ENCODE results near the gene CEP104. TPM values are rescaled to one million over a fixed set of nuclear protein-coding genes. Genes with fewer than 3 reads are reported as not detected.

The CEP104 gene
- total RNA-seq, 1 donor from 2014 or later, result 40.3 TPM

DNA sequence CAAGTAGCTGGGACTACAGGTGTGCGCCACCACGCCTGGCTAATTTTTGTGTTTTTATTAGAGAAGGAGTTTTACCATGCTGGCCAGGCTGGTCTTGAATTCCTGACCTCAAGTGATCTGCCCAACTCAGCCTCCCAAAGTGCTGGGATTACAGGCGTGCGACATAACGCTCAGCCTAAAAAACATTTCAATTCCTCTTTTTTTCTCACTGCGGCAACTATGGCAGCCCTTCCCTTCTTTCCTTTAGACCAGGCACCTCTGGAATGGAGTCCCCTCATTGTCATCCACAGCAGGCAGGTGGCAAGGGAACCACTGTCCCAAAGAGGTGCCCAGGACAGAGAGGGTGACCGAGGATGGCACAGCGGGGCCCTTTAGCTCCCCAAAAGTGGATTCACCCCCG is 14.1 kb downstream of the CEP104 start:
- Mint-ChIP-seq H3K4me3 (ENCODE audit: unreplicated experiment) (no peak overlapping the region), H3K27ac (ENCODE audit: unreplicated experiment) (no peak overlapping the region), H3K4me1 (ENCODE audit: unreplicated experiment) (no peaks in the 10 kb centered on the region), H3K36me3 (ENCODE audit: low read depth, unreplicated experiment) (peaks cover 37% of the 10 kb centered on the region), H3K9me3 (ENCODE audit: unreplicated experiment) (no peaks in the 10 kb centered on the region), H3K27me3 (ENCODE audit: unreplicated experiment) (peaks cover 2% of the 10 kb centered on the region)
- no peak for DNase-seq (ENCODE audit: low spot score)
- TF ChIP-seq, protein P1, sequence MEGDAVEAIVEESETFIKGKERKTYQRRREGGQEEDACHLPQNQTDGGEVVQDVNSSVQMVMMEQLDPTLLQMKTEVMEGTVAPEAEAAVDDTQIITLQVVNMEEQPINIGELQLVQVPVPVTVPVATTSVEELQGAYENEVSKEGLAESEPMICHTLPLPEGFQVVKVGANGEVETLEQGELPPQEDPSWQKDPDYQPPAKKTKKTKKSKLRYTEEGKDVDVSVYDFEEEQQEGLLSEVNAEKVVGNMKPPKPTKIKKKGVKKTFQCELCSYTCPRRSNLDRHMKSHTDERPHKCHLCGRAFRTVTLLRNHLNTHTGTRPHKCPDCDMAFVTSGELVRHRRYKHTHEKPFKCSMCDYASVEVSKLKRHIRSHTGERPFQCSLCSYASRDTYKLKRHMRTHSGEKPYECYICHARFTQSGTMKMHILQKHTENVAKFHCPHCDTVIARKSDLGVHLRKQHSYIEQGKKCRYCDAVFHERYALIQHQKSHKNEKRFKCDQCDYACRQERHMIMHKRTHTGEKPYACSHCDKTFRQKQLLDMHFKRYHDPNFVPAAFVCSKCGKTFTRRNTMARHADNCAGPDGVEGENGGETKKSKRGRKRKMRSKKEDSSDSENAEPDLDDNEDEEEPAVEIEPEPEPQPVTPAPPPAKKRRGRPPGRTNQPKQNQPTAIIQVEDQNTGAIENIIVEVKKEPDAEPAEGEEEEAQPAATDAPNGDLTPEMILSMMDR (IDR thresholded peaks at IDR 0.05; ENCODE audit: unreplicated experiment), result no peak

GRCh38 chr1:3841491-3841890 is 15.5 kb downstream of the CEP104 start:
- TF ChIP-seq, protein P1 (IDR thresholded peaks at IDR 0.05; ENCODE audit: unreplicated experiment), result no peak
- no peak overlapping the region for H3K4me3 Mint-ChIP-seq (ENCODE audit: unreplicated experiment)
- H3K9me3 Mint-ChIP-seq (ENCODE audit: unreplicated experiment), result no peaks in the 10 kb centered on the region
- no peak overlapping the region for H3K27ac Mint-ChIP-seq (ENCODE audit: unreplicated experiment)
- no peaks in the 10 kb centered on the region for H3K4me1 Mint-ChIP-seq (ENCODE audit: unreplicated experiment)
- DNase-seq (ENCODE audit: low spot score), result no peak
- peaks cover 52% of the 10 kb centered on the region for H3K36me3 Mint-ChIP-seq (ENCODE audit: low read depth, unreplicated experiment)
- H3K27me3 Mint-ChIP-seq (ENCODE audit: unreplicated experiment), result peaks cover 5% of the 10 kb centered on the region

- DNase-seq (ENCODE audit: low spot score), result no peak
- no peaks in the 10 kb centered on the region for H3K4me1 Mint-ChIP-seq (ENCODE audit: unreplicated experiment)
- peaks cover 5% of the 10 kb centered on the region for H3K27me3 Mint-ChIP-seq (ENCODE audit: unreplicated experiment)
- H3K9me3 Mint-ChIP-seq (ENCODE audit: unreplicated experiment), result no peaks in the 10 kb centered on the region
- peaks cover 53% of the 10 kb centered on the region for H3K36me3 Mint-ChIP-seq (ENCODE audit: low read depth, unreplicated experiment)
- peak overlapping the region; percentile 73 for H3K4me3 Mint-ChIP-seq (ENCODE audit: unreplicated experiment)
- H3K27ac Mint-ChIP-seq (ENCODE audit: unreplicated experiment), result no peak overlapping the region
- TF ChIP-seq, protein P1 (IDR thresholded peaks at IDR 0.05; ENCODE audit: unreplicated experiment), result no peak
These were observed 18.2 kb downstream of the CEP104 start for GRCh38 chr1:3838788-3839187.

GRCh38 chr1:3837685-3838084 is 19.3 kb downstream of the CEP104 start:
- Mint-ChIP-seq H3K4me3 (ENCODE audit: unreplicated experiment) (no peak overlapping the region), H3K4me1 (ENCODE audit: unreplicated experiment) (no peaks in the 10 kb centered on the region), H3K27me3 (ENCODE audit: unreplicated experiment) (peaks cover 5% of the 10 kb centered on the region), H3K36me3 (ENCODE audit: low read depth, unreplicated experiment) (peaks cover 54% of the 10 kb centered on the region), H3K27ac (ENCODE audit: unreplicated experiment) (no peak overlapping the region), H3K9me3 (ENCODE audit: unreplicated experiment) (no peaks in the 10 kb centered on the region)
- TF ChIP-seq, protein P1 (IDR thresholded peaks at IDR 0.05; ENCODE audit: unreplicated experiment), result no peak
- no peak for DNase-seq (ENCODE audit: low spot score)

- peaks cover 54% of the 10 kb centered on the region for H3K36me3 Mint-ChIP-seq (ENCODE audit: low read depth, unreplicated experiment)
These were observed 19.8 kb downstream of the CEP104 start for GRCh38 chr1:3837200-3837599.

More at GRCh38 chr1:3837200-3837599, 19.8 kb downstream of the CEP104 start:
- no peak overlapping the region for H3K27ac Mint-ChIP-seq (ENCODE audit: unreplicated experiment)
- no peaks in the 10 kb centered on the region for H3K9me3 Mint-ChIP-seq (ENCODE audit: unreplicated experiment)
- TF ChIP-seq, protein P1 (IDR thresholded peaks at IDR 0.05; ENCODE audit: unreplicated experiment), result no peak
- H3K27me3 Mint-ChIP-seq (ENCODE audit: unreplicated experiment), result peaks cover 5% of the 10 kb centered on the region
- H3K4me1 Mint-ChIP-seq (ENCODE audit: unreplicated experiment), result no peaks in the 10 kb centered on the region
- H3K4me3 Mint-ChIP-seq (ENCODE audit: unreplicated experiment), result peak overlapping the region; percentile 73
- DNase-seq (ENCODE audit: low spot score), result no peak

Data from endothelial cell (in vitro differentiated cells).